IPS-20b (cell line): ENCODE measurements around the gene CT47A7.
"Not testable (repeated sequence)": the region's sequence is repeated elsewhere in the genome, so short reads cannot be mapped to it uniquely, and the experiment has no call there.

Experiments
- H3K27ac ChIP-seq: one replicate; pipeline ENCODE4 v1.5.1; 2013; ENCODE audit warnings: low read length
- H3K27me3 ChIP-seq: 2 replicates; pipeline ENCODE4 v1.6.1; 2013; ENCODE audit warnings: mild to moderate bottlenecking, low read length, inconsistent platforms; ENCODE audit not compliant: insufficient read depth
- H3K36me3 ChIP-seq: 2 replicates; pipeline ENCODE4 v1.6.1; 2013; ENCODE audit warnings: low read depth, mild to moderate bottlenecking, inconsistent platforms, low read length, moderate library complexity; ENCODE audit not compliant: insufficient read depth
- H3K4me1 ChIP-seq: 2 replicates; pipeline ENCODE4 v1.6.1; 2013; ENCODE audit warnings: mild to moderate bottlenecking, control low read depth, inconsistent platforms, low read length, moderate library complexity; ENCODE audit not compliant: insufficient read depth
- H3K4me3 ChIP-seq: 2 replicates; pipeline ENCODE4 v1.5.1; 2013; ENCODE audit warnings: mild to moderate bottlenecking, low read length, inconsistent platforms
- H3K9ac ChIP-seq: 2 replicates; pipeline ENCODE4 v1.6.1; 2013; ENCODE audit warnings: low read depth, mild to moderate bottlenecking, inconsistent platforms, low read length, moderate library complexity
- H3K9me3 ChIP-seq: 2 replicates; pipeline ENCODE4 v1.6.1; 2013; ENCODE audit warnings: mild to moderate bottlenecking, low read depth, low read length, inconsistent platforms; ENCODE audit not compliant: insufficient read depth

The CT47A7 gene

GRCh38 chrX:120956500-120956899 is at the start of gene CT47A7:
Gene CT47A7 (minus strand): TSS chrX:120956600. CDS start chrX:120956345, 255 bp downstream.
- not testable (repeated sequence) for H3K27ac ChIP-seq

GRCh38 chrX:121000589-121000988 is 44.2 kb upstream of the CT47A7 start:
- no peak overlapping the region for H3K9ac ChIP-seq
- H3K36me3 ChIP-seq: no peaks in the 10 kb centered on the region

More at GRCh38 chrX:120956500-120956899, at the start of gene CT47A7:
- H3K4me3 ChIP-seq, H3K27me3 ChIP-seq, H3K36me3 ChIP-seq, H3K4me1 ChIP-seq, H3K9me3 ChIP-seq, H3K9ac ChIP-seq: not testable (repeated sequence)

GRCh38 chrX:120999413-120999812 is 43.0 kb upstream of the CT47A7 start:
- Histone ChIP-seq H3K4me1 (no peaks in the 10 kb centered on the region), H3K9me3 (no peaks in the 10 kb centered on the region), H3K9ac (no peak overlapping the region), H3K36me3 (no peaks in the 10 kb centered on the region), H3K27me3 (no peaks in the 10 kb centered on the region), H3K27ac (no peak overlapping the region), H3K4me3 (no peak overlapping the region)

More at GRCh38 chrX:121000589-121000988, 44.2 kb upstream of the CT47A7 start:
- Histone ChIP-seq H3K27me3 (no peaks in the 10 kb centered on the region), H3K27ac (no peak overlapping the region), H3K4me3 (no peak overlapping the region), H3K4me1 (no peaks in the 10 kb centered on the region), H3K9me3 (no peaks in the 10 kb centered on the region)

- not testable (repeated sequence) for H3K27me3 ChIP-seq, H3K9ac ChIP-seq, H3K9me3 ChIP-seq, H3K4me3 ChIP-seq, H3K27ac ChIP-seq, H3K4me1 ChIP-seq, H3K36me3 ChIP-seq
These were observed 29.3 kb upstream of the CT47A7 start, which contains the start of gene CT47A1 for GRCh38 chrX:120985660-120986059. Gene CT47A1 (minus strand): TSS chrX:120985760. CDS start chrX:120985529, 231 bp downstream.
